ENCODE data around the gene OR4F15.
"Not testable (repeated sequence)": the region's sequence is repeated elsewhere in the genome, so short reads cannot be mapped to it uniquely, and the experiment has no call there.

The OR4F15 gene, protein sequence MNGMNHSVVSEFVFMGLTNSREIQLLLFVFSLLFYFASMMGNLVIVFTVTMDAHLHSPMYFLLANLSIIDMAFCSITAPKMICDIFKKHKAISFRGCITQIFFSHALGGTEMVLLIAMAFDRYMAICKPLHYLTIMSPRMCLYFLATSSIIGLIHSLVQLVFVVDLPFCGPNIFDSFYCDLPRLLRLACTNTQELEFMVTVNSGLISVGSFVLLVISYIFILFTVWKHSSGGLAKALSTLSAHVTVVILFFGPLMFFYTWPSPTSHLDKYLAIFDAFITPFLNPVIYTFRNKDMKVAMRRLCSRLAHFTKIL

DNA sequence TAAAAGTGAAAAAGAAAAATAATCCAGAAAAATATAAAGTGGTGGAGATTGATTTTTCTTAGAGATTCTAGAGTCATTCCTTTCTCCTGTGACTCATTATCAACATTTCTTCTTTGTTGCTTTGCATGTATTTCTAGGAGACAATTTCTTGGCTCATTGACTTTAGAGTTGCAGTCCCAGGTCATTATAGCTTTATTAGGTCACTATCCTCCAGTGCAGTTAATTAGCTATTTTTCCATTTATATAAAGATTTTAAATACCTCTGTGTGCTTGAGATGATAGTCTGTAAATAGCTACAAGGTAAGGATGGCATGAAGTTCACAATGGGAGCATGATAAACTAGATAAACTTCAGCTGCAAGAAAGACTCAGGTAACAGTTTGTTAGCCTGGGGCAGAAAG is at the start of gene OR4F15:
TSS of gene OR4F15 (plus strand) at position 301 of the 400 bp plus-strand sequence. CDS start 5,985 bp downstream, outside the sequence.
- no peak for DNase-seq (ENCODE audit: low read depth in 2 of 2)

DNA sequence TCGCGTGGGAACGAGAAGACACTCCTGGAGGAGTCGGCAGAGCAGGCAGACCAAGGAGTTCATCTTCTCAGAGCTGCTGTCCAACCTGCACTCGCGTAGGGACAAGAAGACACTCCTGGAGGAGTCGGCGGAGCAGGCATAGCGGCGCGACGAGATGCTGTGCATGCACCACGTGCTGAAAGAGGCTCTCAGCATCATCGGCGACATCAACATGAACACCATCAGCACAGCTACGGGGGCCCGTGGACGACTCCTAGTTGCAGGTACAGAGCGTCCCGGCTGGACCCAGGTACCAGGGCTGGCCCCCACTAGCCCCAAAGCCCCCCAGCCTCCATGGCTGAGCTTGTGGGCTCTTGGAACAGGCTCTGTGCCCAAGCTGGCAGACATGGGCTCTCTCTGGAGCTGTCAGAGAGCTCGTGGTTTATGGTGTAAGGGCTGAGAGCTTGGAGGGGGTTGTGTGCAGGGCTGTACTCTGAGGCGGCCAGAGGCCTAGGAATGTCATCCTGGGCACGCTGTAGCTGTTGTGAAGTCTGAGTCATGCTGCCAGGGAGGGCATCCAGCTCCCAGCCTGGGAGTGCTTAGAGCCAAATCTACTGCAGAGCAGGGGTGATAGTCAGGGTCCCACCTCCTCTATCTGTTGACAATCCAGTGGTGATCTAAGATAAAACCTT is 47.2 kb upstream of the OR4F15 start:
- not testable (repeated sequence) for DNase-seq (ENCODE audit: low read depth in 2 of 2)

DNA sequence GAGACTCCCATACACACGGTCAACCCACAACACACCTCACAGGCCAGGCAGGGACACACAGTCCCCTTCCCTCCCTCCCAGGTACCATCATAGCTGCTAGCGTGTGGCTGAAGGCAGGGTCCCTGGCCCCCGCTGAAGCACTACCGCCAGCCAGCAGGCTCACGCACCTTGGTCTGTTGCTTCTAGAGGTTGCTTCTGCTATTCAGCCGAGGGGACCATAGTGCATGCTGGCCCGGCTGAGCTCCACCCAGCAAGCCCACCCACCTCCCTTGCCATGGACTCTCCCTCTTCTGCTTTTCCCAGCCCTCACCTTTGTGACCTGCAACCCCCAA is 46.7 kb upstream of the OR4F15 start:
- not testable (repeated sequence) for DNase-seq (ENCODE audit: low read depth in 2 of 2)

DNA sequence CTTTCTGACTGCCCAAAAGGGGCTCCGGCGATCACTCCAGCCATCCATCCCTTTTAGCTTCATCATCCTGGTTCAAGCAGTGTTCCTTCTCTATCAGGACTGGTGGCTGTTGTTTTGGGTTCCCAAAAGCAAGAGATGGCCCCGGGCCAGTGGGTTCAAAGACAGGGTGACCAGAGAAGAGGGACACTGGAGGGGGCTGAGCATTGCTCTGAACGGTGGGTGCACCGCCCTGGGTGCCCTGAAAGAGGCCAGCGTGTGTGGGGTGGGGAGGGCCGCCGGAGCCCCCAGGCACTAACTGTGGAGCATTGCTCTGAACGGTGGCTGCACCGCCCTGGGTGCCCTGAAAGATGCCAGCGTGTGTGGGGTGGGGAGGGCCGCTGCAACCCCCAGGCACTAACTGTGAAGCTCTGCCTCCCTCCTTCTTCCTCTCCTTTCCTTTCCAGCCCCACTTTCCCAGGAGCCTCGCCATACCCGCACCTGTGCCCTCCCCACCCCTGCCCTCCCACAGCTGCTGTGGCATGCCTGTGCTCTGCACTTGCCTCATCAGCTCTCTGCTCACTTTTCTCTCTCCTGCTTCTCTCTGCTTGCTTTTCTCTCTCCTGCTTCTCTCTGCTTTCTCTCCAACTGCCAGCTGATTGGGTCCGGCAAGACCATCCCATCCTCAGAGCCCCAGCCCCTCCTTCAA is 46.1 kb upstream of the OR4F15 start:
- DNase-seq (ENCODE audit: low read depth in 2 of 2): no peak

DNA sequence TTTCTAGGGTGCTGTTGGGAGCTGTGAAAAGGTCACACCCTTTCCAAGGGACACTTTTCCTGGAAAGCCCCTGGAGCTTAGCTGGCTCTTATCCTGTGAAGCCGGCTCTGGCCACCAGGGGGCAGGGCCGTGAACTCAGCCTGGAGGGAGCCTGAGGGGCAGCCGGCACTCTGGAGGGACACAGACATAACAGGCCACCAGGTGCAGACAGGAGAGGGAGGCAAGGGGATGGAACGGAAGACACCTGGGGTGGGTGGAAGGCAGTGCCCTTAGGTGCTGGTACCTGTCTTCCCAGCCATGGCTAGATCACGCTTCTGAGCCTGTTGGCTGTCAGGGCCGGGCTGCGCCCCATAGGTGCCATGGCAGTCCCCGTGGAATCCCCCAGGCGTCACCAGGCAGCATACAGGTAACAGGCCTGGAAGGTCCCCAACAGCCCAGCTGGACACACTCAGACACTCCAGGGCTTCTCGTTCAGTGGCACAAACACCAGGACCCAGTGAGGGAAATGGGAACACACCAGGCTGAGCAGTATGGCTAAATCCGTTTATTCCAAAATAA is 44.8 kb upstream of the OR4F15 start:
- not testable (repeated sequence) for DNase-seq (ENCODE audit: low read depth in 2 of 2)

DNA sequence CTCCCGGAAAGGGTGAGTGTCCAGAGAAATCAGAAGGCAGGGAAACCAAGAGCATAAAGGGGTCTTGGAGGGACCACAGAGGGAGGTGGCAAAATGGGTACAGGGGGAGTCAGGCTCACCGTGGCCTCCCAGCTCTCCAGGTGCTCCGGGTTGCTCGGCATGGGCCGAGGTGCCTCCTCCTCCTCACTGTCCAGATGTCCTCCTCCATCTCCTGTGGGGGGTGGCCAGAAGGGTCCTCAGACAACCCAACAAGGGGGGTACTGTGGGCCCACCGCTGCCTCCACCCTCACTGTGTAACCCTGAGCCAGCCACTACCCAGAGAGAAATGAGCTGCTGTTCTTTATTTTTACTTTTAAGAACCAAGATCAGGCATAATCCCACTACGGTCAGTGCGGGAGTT is 39.1 kb upstream of the OR4F15 start:
- no peak for DNase-seq (ENCODE audit: low read depth in 2 of 2)

DNA sequence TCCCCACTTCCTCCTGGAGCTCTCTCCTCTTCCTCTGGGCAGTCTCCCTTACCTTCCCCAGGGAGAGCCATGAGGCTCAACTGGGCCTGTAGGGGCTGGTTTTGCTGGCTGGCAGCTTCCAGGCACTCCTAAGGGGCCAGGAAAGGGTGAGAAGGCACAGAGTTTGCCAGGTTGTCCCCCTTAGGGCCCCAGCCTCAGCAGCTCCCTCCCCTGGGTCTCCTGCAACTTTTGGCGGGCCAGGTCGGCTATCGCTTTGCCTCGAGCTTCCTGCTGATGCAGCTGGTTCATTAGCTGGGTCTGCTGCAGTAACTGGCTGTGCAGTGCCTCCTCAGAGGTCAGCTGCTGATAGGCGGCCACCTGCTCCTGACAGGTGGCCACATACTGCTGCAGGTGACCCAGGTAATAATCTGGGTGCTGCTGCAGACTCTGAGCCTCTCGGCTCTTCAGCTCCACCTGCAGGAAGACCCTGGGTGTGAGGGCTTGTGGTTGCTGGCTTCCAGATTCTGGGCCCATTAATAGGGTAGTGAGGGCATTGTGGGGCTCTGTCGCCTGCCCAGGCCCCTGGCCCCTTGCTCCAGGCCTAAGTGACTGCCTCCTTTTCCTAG is 38.4 kb upstream of the OR4F15 start:
- DNase-seq (ENCODE audit: low read depth in 2 of 2): peak in 1 of 2 experiments; percentile 2

DNA sequence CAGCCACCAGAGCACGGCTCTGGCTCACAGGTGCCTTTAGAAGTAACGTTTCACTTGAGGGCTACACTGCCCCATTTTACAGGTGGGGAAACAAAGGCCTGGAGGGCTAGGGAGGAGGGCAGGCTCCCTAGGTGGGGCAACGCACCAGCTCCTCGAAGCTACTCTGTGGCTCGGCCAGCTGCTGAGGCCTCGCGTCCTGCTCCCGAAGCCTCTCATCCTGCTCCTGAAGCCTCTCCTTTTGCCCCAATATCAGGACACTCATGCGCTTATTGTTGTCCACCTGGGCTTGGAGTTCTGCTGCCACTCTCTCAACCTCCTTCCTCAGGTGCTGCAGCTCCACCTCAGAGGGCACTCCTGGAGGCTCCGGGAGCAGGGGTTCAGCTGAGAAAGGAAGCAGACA is 36.9 kb upstream of the OR4F15 start:
- DNase-seq (ENCODE audit: low read depth in 2 of 2): no peak

DNA sequence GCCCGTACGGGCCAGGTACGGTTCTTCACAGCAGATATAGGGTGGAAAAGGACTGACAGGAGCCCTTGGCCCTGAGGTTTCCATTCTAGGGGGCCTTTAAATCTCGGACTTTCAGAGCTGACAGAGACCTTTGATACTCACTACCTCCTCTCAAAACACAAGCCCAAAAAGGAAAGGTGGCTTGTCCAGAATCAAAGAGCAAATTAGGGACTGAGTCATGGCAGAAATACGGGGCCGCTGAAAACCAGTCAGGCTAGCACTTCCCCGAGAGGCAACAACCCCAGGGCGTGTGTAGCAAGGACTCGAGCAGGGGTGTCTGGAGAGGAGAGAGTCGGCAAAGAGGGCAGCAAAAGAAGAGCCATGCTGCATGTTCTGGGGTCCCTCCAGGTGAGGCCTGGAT is 33.4 kb upstream of the OR4F15 start:
- not testable (repeated sequence) for DNase-seq (ENCODE audit: low read depth in 2 of 2)

DNA sequence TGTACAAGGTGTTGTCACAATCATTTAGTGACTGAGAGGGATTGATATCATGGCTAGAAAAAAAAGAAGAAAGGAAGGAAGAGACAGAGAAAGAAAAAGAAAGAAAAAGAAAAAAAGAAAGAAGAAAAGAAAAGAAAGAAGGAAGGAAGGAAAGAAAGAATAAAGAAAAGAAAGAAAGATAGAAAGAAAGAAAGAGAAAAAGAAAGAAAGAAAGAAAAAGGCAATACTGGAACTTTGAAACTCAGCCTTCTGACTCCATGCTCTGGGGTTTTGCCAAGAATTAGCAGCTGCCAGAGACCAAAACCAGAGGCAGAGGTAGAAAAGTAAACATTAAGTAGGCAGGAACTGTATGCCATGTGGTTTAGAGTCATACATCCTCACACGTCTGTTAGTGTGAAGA is 31.8 kb upstream of the OR4F15 start:
- not testable (repeated sequence) for DNase-seq (ENCODE audit: low read depth in 2 of 2)

DNA sequence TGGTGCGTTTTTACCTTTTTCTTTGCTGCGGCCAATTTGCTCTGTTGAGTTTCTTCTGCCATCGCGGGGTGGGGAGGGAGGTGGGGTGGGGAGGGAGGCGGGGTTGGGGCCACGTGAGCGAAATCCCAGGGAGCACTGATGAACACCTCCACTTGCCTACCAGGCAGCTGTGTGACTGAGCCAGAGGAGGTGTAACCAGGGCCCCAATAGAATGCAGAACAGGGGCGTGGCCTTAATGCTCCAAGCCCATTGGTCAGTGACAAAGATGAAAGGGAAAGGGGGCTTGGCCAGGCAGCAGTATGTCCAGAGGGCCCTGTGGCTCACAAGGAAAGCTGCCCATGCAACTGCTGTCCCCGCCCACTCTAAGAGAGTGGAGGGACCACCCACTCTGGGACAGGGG is 30.1 kb upstream of the OR4F15 start:
- no peak for DNase-seq (ENCODE audit: low read depth in 2 of 2)

DNA sequence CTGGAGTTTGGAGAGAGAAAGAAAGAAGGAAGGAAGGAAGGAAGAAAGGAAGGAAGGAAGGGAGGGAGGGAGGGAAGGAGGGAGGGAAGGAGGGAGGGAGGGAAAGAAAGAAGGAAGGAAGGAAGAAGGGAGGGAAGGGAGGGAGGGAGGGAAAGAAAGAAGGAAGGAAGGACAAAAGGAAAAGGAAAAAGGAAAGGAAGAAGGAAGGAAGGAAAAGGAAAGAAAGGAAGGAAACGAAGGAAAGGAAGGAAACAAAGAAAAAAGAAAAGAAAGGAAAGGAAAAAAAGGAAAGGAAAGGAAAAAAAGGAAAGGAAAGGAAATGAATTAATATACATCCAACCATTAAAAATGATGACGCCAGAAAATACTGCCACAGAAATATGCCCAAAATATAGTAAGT is 27.4 kb upstream of the OR4F15 start:
- DNase-seq (ENCODE audit: low read depth in 2 of 2): no peak

DNA sequence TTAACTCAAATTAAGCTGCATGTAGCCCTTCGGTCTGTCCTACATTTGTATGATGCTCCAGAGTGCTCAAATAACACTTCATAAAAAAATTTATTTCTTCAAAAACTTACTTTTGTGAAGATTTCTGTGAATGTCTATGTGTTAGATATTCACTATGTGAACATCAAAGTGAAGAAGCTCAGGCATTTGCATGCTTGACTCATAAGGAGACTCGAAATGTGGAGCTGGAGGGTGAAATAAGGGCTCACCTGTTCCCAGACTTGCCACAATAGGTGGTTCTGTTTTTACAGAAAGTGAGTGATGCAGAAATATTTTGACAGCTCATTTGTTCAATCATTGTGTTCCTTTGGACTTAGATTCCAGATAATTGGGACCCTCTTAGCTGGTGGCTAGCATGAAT is 25.6 kb upstream of the OR4F15 start:
- DNase-seq (ENCODE audit: low read depth in 2 of 2): not testable (repeated sequence)

DNA sequence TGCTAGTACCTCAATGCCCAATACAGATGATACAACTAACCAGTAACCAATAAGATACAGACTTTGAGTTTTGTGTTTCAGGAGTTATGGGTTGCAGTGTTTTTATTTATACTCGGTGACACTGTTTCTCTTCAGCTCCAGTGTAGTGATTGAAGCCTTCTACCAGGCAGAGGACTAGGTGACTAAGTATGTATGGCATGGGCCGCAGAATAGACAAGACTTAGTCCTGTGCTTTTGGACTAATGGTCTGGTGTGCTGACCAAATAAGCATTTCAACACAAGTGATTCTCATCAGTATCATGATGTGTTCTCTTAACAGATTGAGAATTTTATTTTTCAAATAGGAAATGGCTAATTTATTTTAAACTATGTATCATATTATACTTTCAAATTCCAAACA is 24.0 kb upstream of the OR4F15 start:
- not testable (repeated sequence) for DNase-seq (ENCODE audit: low read depth in 2 of 2)

DNA sequence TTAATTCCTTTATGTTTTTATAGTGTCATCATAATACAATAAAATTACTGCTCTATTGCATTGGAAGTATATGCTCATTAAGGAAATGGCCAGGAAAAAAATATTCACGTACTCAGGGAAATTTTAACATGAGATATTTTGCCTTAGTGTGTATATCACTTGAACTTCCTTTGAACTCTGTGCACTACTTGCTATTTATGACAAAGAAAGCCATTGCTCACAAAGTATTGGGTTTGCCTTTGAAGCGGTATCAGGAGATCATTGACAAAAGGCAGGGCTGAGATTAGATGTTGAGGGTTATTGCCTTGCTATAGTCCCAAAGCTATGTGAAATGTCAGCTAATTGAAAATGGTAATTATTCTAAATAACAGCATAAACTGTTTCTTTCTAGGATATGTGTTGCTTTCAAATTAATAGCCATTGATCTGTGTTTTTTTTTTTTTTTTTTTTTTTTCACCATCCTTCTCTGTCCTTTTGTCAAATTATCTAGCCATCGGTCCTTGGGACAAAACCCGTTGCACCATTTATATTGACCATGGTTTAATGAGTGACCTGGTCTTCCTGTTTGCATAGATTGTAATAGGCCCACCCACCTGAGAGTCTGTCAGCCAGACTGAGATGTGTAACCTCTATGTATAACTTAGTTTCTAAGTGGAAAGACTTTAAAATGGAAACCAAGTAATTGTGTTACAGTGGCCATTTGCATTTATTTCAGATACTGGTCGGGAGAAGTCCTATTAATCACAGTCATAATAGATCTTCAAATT is 23.3 kb upstream of the OR4F15 start:
- DNase-seq (ENCODE audit: low read depth in 2 of 2): not testable (repeated sequence)

DNA sequence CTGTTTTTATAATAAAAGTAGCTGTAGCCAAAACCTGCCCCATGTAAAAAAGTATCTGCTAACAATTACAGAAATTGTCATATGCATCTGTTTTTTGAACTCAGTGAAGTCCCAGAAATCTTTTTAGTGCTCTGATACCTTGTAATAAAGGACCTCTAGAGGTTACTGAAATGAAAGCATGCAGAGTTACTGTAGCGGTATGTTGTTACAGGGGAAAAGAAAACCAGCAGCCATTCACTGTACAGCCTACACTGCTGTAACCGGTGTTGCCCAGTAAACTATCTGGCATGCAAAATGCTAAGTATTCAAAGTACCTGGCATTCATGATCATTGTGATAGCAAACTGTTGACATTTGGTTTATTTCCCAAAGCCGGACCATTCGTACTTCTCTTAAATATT is 21.3 kb upstream of the OR4F15 start:
- not testable (repeated sequence) for DNase-seq (ENCODE audit: low read depth in 2 of 2)

DNA sequence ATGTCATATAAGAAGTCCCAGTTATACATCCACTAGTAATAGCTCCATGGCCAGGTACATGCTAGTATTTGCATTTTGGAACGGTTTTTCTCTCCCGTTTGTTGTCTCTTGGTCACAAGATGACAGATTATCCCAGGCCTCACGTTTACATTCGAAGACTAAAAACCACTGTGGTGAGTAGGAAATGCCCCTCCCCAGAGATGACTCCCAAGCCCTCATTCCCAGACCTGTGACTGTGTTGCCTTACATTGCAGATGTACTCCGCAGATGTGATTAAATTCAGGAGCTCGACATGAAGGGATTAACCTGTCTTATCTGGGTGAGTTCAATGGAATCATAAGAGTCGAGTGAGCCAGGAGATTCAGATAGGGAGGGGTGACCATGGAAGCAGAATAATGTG is 18.0 kb upstream of the OR4F15 start:
- DNase-seq (ENCODE audit: low read depth in 2 of 2): not testable (repeated sequence)

DNA sequence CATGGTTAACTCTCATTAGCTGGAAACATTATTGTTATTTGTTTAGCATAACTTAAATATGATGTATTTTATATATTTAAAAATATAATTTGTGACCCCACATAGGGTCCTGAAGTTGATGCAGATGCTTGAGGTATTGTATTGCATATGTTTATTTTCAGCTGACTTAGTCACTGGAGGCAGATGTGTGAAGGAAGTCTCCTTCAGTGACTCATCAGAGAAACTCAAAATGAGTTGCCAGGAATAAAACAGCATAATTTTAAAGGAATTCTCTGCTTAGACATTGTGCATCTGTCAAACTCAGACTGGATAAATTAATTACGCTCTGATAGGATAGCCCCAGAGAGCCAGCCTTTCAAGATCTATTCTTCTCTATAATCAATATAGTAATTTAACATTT is 16.5 kb upstream of the OR4F15 start:
- no peak for DNase-seq (ENCODE audit: low read depth in 2 of 2)

DNA sequence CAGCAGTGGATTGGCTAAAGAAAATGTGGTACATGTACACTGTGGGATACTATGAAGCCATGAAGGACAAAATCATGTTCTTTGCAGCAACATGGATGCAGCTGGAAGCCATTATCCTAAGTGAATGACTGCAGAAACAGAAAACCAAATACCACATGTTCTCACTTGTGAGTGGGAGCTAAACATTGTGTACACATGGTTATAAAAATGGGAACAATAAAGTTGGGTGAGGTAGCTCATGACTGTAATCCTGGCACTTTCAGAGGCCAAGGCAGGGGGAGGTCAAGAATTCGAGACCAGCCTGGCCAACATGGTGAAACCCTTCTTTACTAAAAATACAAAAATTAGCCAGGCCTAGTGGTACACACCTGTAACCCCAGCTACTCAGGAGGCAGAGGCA is 12.3 kb upstream of the OR4F15 start:
- DNase-seq (ENCODE audit: low read depth in 2 of 2): no peak

DNA sequence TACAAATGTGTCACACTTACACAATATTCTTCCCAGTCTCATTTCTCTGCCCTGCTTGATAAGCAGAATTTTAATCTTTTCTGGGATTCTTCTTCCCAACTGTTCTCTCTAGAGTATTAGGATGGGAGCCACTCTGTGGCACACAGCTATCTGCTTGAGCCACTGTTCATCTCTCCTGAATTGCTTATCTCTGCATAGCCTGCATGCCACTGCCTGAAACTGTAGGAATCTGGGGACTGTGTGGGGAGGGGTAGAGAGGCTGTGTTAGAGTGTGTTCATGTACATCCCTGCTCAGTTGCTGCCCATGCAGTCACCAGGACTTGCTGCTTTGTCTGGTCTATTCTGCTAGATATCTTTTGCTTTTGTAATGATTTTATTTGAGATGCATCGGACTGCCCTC is 11.0 kb upstream of the OR4F15 start:
- no peak for DNase-seq (ENCODE audit: low read depth in 2 of 2)

DNA sequence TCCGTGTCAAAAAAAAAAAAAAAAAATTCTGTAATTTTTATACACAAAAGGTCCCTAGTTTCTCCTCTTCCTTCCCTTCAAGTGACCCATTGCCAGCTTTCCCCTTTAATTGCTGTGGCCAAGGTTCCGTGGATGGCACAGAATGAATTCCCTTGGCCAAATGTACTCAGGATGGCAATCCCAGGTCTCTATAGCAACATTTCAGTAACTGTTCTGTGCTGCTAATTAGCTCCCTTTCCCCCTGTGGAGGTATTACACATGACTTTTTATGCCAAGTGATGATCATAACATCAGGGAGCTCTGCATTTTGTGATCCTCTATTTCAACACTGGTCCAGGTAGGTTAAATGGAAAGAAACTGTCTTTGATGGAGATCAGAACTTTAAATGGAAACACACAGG is 8.8 kb upstream of the OR4F15 start, which contains the start of gene OR4F6:
TSS of gene OR4F6 (plus strand) at position 301 of the 400 bp plus-strand sequence. CDS start 2,211 bp downstream, outside the sequence.
- DNase-seq (ENCODE audit: low read depth in 2 of 2): no peak
